Sigmoid colon (tissue), 4 donors: Measurements from ENCODE around the gene SGSM1.

Source experiments
- CTCF ChIP-seq, 4 experiments: fragments of 450-650 bp in 3 of 4; fragments of 200-600 bp in 1 of 4; IDR thresholded peaks; one replicate each; pipeline ENCODE4 v1.5.1; 2016 to 2019; ENCODE audit warnings: antibody characterized with exemption in 4 of 4, mild to moderate bottlenecking in 3 of 4, moderate library complexity in 2 of 4
- EP300 ChIP-seq, 4 donors: sonication (generic); formaldehyde crosslinking; IDR thresholded peaks; one replicate each; pipeline ENCODE4 v1.6.1; 2017; ENCODE audit warnings: antibody characterized with exemption in 4 of 4
- POLR2A ChIP-seq, 2 donors: fragments of 450-650 bp; IDR thresholded peaks; one replicate each; pipeline ENCODE4 v1.6.1; 2016; ENCODE audit warnings: antibody characterized with exemption in 2 of 2, mild to moderate bottlenecking in 2 of 2, moderate library complexity in 2 of 2
- POLR2AphosphoS5 ChIP-seq, 4 donors: sonication (generic); formaldehyde crosslinking; IDR thresholded peaks; one replicate each; pipeline ENCODE4 v1.6.1; 2017; ENCODE audit warnings: antibody characterized with exemption in 4 of 4

- TF ChIP-seq POLR2AphosphoS5 (IDR thresholded peaks at IDR 0.05) (no peak), POLR2A (IDR thresholded peaks at IDR 0.05) (no peak), CTCF (IDR thresholded peaks at IDR 0.05) (no peak), EP300 (IDR thresholded peaks at IDR 0.05) (no peak)
Measured at GRCh38 chr22:24871611-24872205, 65.7 kb downstream of the SGSM1 start.
